Activated naive CD4-positive, alpha-beta T cell (primary cell): ENCODE results near the gene LSG1.
A peak's percentile ranks its signal among the peaks of the same experiment; 100 is the strongest.

Source experiments
- DNase-seq, 4 experiments: peaks; one replicate each; lab custom pipeline; 2025; lab: John Stamatoyannopoulos, UW

Gene LSG1

GRCh38 chr3:194671900-194672808 is at the start of gene LSG1:
LSG1 (minus strand) TSS chr3:194672191; CDS start chr3:194672162, 29 bp downstream.
- DNase-seq: peak; percentile 49 to 81 (median 71)

GRCh38 chr3:194720048-194720447 is 48.1 kb upstream of the LSG1 start:
- no peak for DNase-seq

- no peak for DNase-seq
These were observed 46.1 kb upstream of the LSG1 start for GRCh38 chr3:194718079-194718478.

GRCh38 chr3:194715022-194715800 is 43.2 kb upstream of the LSG1 start:
- no peak for DNase-seq

- no peak for DNase-seq
These were observed 42.6 kb upstream of the LSG1 start for GRCh38 chr3:194714564-194714963.

- no peak for DNase-seq
These were observed 42.1 kb upstream of the LSG1 start for GRCh38 chr3:194714137-194714455.

- DNase-seq: no peak
These were observed 41.5 kb upstream of the LSG1 start for GRCh38 chr3:194713299-194714136.

- DNase-seq: no peak
These were observed 39.9 kb upstream of the LSG1 start for GRCh38 chr3:194711913-194712312.

GRCh38 chr3:194711286-194711685 is 39.3 kb upstream of the LSG1 start:
- no peak for DNase-seq

- DNase-seq: no peak
These were observed 35.2 kb upstream of the LSG1 start for GRCh38 chr3:194707147-194707540.

GRCh38 chr3:194705761-194706160 is 33.8 kb upstream of the LSG1 start:
- DNase-seq: no peak

- no peak for DNase-seq
These were observed 33.2 kb upstream of the LSG1 start for GRCh38 chr3:194705227-194705626.

GRCh38 chr3:194702545-194702944 is 30.6 kb upstream of the LSG1 start:
- no peak for DNase-seq

GRCh38 chr3:194696702-194697101 is 24.7 kb upstream of the LSG1 start:
- no peak for DNase-seq

- no peak for DNase-seq
These were observed 19.7 kb upstream of the LSG1 start for GRCh38 chr3:194691481-194692283.

- DNase-seq: no peak
These were observed 18.7 kb upstream of the LSG1 start for GRCh38 chr3:194690501-194691372.

GRCh38 chr3:194689493-194689944 is 17.5 kb upstream of the LSG1 start:
- DNase-seq: no peak

GRCh38 chr3:194688946-194689345 is 17.0 kb upstream of the LSG1 start:
- no peak for DNase-seq

GRCh38 chr3:194688200-194688740 is 16.3 kb upstream of the LSG1 start:
- peak in 1 of 4 experiments; percentile 35 for DNase-seq

GRCh38 chr3:194687638-194688199 is 15.7 kb upstream of the LSG1 start:
- DNase-seq: peak in 3 of 4 experiments; percentile 22 to 66 (median 41)
